NCI-H345 treated with DMSO at 0.1 percent for 48 hours (cell line): ENCODE data around the gene YIPF5.

Experiments
- DNase-seq: peaks from one replicate; lab custom pipeline; 2025; ENCODE audit not compliant: unreplicated experiment; lab: John Stamatoyannopoulos, UW

Gene YIPF5

DNA sequence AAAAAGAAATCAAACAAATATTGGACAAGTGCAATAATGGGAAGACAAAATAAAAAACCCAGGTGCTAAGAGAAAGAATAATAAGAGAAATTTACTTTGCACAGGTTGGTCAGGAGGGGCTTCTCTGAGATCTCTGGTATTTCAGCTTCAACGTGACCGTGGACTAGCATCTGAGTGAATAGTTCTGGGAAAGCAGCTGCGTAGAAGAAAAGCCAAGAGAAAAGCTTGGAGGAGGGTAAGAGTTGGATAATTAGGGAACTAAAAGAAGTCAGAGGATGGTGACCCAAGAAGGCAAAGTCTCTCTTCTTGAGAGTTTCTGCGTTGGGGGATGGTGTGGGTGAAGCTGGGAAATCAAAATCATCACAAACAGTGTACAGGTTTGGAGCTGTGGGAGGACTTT lies 41.6 kb downstream of the YIPF5 start:
- DNase-seq: no peak

GRCh38 chr5:144126707-144127106 lies 43.8 kb downstream of the YIPF5 start:
- no peak for DNase-seq

- DNase-seq: no peak
Observed at GRCh38 chr5:144125163-144125726, 45.2 kb downstream of the YIPF5 start.

DNA sequence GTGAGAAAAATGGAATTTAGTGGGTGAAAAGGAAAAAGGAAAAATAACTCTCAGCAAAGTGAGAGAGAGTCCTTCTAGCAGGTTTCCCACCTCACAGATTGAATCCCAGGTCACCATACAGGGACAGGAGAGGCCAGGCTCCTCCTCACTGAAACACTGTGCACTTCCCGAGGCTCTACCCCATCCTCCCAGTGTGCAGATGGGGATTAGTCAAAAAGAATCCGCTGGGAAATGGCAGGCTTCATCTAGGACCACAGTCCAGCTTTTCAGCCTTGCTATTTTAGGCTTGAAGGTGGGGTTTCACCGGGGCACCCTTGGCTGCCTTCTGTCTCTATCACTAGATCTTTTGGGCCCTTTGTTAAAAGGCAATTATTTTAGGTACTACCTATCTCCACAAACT lies 47.8 kb downstream of the YIPF5 start:
- no peak for DNase-seq

- no peak for DNase-seq
Observed at GRCh38 chr5:144122081-144122480, 48.4 kb downstream of the YIPF5 start.

DNA sequence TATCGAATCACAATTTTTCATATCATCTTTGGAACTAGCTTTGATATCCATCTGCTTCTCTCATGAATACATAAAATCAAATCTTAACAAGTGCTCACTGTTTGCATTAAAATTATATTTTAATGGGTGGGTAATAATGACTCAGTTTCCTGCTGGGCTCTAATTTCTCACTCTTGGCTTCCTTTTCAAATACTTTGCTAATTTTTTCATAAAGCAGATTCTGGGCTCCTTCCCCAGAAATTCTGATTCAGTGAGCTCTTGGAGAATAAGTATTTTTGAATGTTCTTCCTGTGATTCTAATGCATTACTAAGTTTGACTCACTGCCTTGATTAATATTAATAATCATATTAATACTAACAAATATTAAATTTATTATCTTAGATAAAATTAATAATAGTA lies 48.9 kb downstream of the YIPF5 start:
- DNase-seq: no peak

GRCh38 chr5:144120661-144121180 lies 49.7 kb downstream of the YIPF5 start:
- DNase-seq: no peak

GRCh38 chr5:144117412-144117811 lies 53.0 kb downstream of the YIPF5 start:
- no peak for DNase-seq

DNA sequence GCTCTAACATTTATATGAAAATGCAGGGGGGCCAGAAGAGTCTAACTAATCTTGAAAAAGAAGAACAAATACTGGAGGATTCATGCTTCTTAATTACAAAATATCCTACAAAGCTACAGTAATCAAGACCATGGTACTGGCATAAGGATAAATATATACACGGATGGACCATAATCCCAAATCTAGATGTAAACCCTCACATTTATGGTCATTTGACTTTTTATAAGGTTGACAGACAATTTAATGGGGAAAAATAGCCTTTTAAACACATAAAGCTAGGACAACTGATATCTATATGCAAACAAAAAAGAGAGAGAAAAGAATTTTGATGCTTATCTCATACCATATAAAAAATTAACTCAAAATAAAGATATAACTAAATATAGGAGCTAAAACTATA lies 55.9 kb downstream of the YIPF5 start:
- DNase-seq: no peak
